HL-60 (cell line): ENCODE measurements around the gene ALX1.

Experiments
- DNase-seq, 2 experiments: peaks; one replicate each; pipeline ENCODE4 v3.0.0-alpha.2; 2010 to 2020; ENCODE audit warnings: low read depth in 1 of 2, low spot score in 1 of 2
- H3K27ac ChIP-seq: fragments of 250-450 bp; sonication (Bioruptor Pico); replicated peaks from 2 replicates; pipeline ENCODE4 v1.5.1; 2020; ENCODE audit warnings: mild to moderate bottlenecking, moderate library complexity
- H3K27me3 ChIP-seq: fragments of 250-450 bp; sonication (Bioruptor Pico); 2 replicates; pipeline ENCODE4 v1.5.1; 2021; ENCODE audit warnings: mild to moderate bottlenecking, moderate library complexity; ENCODE audit not compliant: insufficient read depth, poor library complexity, severe bottlenecking
- H3K4me3 ChIP-seq: replicated peaks from 2 replicates; pipeline ENCODE4 v1.5.1; 2011; ENCODE audit warnings: mild to moderate bottlenecking, control low read depth, low read length; ENCODE audit not compliant: insufficient read depth
- GABPA ChIP-seq: IDR thresholded peaks from 2 replicates; pipeline ENCODE4 v1.6.1; 2012; ENCODE audit warnings: low read depth
- POLR2AphosphoS5 ChIP-seq: IDR thresholded peaks from 2 replicates; pipeline ENCODE4 v1.6.1; 2012; ENCODE audit warnings: low read depth
- SPI1 ChIP-seq: IDR thresholded peaks from 2 replicates; pipeline ENCODE4 v1.6.1; 2012; ENCODE audit warnings: low read depth, mild to moderate bottlenecking, borderline replicate concordance
- TF ChIP-seq, protein P1 (sequence below): IDR thresholded peaks from 2 replicates; pipeline ENCODE4 v1.6.1; 2012; ENCODE audit warnings: low read depth; ENCODE audit not compliant: insufficient replicate concordance
- TF ChIP-seq, protein P2 (sequence below): IDR thresholded peaks from one replicate; pipeline ENCODE4 v1.5.1; 2011; ENCODE audit warnings: low read length, control low read depth, inconsistent platforms; ENCODE audit not compliant: insufficient read depth

Gene ALX1

DNA sequence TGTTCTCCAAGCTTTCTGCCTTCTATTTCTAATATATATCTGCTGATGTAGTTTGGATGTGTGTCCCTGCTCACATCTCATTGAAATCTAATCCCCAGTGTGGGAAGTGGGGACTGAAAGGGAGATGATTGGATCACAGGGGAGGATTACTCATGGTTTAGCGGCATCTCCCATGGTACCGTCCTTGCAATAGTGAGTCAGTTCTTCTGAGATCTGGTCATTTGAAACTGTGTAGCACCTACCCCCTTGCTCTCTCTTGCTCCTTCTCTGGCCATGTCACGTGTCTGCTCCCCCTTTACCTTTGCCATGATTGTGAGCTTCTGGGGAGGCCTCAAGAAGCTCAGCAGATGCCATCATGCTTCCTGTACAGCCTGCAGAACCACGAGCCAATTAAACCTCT is 26.2 kb upstream of the ALX1 start:
- TF ChIP-seq, protein P1, sequence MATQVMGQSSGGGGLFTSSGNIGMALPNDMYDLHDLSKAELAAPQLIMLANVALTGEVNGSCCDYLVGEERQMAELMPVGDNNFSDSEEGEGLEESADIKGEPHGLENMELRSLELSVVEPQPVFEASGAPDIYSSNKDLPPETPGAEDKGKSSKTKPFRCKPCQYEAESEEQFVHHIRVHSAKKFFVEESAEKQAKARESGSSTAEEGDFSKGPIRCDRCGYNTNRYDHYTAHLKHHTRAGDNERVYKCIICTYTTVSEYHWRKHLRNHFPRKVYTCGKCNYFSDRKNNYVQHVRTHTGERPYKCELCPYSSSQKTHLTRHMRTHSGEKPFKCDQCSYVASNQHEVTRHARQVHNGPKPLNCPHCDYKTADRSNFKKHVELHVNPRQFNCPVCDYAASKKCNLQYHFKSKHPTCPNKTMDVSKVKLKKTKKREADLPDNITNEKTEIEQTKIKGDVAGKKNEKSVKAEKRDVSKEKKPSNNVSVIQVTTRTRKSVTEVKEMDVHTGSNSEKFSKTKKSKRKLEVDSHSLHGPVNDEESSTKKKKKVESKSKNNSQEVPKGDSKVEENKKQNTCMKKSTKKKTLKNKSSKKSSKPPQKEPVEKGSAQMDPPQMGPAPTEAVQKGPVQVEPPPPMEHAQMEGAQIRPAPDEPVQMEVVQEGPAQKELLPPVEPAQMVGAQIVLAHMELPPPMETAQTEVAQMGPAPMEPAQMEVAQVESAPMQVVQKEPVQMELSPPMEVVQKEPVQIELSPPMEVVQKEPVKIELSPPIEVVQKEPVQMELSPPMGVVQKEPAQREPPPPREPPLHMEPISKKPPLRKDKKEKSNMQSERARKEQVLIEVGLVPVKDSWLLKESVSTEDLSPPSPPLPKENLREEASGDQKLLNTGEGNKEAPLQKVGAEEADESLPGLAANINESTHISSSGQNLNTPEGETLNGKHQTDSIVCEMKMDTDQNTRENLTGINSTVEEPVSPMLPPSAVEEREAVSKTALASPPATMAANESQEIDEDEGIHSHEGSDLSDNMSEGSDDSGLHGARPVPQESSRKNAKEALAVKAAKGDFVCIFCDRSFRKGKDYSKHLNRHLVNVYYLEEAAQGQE = no peak
- TF ChIP-seq, protein P2, sequence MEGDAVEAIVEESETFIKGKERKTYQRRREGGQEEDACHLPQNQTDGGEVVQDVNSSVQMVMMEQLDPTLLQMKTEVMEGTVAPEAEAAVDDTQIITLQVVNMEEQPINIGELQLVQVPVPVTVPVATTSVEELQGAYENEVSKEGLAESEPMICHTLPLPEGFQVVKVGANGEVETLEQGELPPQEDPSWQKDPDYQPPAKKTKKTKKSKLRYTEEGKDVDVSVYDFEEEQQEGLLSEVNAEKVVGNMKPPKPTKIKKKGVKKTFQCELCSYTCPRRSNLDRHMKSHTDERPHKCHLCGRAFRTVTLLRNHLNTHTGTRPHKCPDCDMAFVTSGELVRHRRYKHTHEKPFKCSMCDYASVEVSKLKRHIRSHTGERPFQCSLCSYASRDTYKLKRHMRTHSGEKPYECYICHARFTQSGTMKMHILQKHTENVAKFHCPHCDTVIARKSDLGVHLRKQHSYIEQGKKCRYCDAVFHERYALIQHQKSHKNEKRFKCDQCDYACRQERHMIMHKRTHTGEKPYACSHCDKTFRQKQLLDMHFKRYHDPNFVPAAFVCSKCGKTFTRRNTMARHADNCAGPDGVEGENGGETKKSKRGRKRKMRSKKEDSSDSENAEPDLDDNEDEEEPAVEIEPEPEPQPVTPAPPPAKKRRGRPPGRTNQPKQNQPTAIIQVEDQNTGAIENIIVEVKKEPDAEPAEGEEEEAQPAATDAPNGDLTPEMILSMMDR = no peak
- TF ChIP-seq GABPA = no peak
- TF ChIP-seq POLR2AphosphoS5 = no peak
- TF ChIP-seq SPI1 = no peak
- no peak for DNase-seq
- Histone ChIP-seq H3K27ac (no peak overlapping the region), H3K4me3 (no peak overlapping the region), H3K27me3 (no peaks in the 10 kb centered on the region)

DNA sequence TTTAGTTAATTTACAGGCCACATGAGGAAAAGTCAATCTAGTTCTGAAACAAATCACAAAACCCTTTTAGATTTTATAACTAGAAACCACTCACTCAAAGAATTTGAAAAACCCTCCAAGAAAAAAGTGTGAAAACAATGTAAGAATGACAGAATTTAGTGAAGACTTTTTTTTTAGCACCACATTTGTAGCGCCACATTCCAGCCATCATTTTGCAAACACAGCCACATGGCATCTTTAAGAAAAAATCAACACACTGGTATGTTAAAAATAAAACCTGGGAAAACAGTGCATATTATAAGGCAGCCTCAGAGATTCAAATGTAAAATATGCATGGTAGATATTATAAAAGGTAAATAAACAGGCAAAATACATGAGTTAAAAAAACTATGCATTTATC is 22.3 kb upstream of the ALX1 start:
- no peak for DNase-seq
- Histone ChIP-seq H3K27me3 (no peaks in the 10 kb centered on the region), H3K27ac (no peak overlapping the region), H3K4me3 (no peak overlapping the region)
- TF ChIP-seq GABPA (no peak), SPI1 (no peak), POLR2AphosphoS5 (no peak)
- TF ChIP-seq, protein P2 = no peak

DNA sequence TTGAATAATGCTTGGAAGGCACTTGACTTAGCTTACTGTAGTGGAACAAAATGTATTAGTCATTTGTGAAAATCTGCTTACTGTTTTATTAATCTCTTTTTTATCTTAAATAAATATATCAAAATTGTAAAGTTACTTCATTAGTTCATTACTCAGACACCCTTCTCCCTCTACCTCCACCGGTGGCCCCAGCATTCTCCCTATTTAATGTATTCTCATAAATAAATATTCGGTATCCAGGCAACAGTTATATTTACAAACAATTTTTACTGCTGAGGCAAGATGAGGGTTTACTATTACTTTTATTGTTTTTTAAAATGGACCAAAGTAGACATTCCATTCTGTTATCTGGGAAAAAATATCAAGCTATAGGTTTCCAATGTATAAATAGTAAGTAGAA is 19.6 kb upstream of the ALX1 start:
- Histone ChIP-seq H3K4me3 (no peak overlapping the region), H3K27ac (no peak overlapping the region), H3K27me3 (no peaks in the 10 kb centered on the region)
- TF ChIP-seq, protein P1 = no peak
- TF ChIP-seq GABPA = no peak
- TF ChIP-seq SPI1 = no peak
- TF ChIP-seq POLR2AphosphoS5 = no peak
- DNase-seq = no peak

DNA sequence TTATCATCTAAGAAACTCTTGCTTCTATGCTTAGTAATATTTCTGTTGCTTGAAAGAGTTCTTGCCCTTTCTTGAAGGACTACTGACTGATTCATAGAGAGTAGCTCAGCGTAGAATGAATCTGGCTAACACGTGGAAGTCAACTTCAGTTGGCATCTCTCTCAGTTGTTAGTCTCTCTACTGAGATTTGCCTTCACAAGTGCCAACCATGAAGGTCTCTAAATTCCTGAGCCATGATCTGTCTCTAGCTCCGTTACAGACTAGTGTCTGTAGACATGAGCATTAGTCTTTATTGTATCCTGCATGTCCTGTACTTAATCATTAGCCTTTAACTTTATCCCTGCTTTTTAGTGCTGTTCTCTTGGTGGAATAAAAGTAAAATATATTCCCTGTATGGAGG is 19.1 kb upstream of the ALX1 start:
- Histone ChIP-seq H3K27ac (no peak overlapping the region), H3K4me3 (no peak overlapping the region), H3K27me3 (no peaks in the 10 kb centered on the region)
- no peak for DNase-seq
- TF ChIP-seq, protein P2 = no peak
- TF ChIP-seq GABPA (no peak), SPI1 (no peak), POLR2AphosphoS5 (no peak)
